Thyroid gland (tissue), 4 donors: ENCODE data around the gene CEACAM6.
A peak's percentile ranks its signal among the peaks of the same experiment; 100 is the strongest.

ENCODE experiments used
- CTCF ChIP-seq, 6 experiments: fragments of 200-600 bp in 3 of 6; fragments of 450-650 bp in 3 of 6; sonication (generic) in 3 of 6; IDR thresholded peaks; one replicate each; pipeline ENCODE4 v1.5.1; 2016 to 2019; ENCODE audit warnings: antibody characterized with exemption in 6 of 6, mild to moderate bottlenecking in 2 of 6, inconsistent platforms in 1 of 6, moderate library complexity in 1 of 6
- POLR2A ChIP-seq, 2 donors: fragments of 450-650 bp; IDR thresholded peaks; one replicate each; pipeline ENCODE4 v1.6.1; 2017; ENCODE audit warnings: antibody characterized with exemption in 2 of 2, mild to moderate bottlenecking in 2 of 2, moderate library complexity in 1 of 2

GRCh38 chr19:41753159-41753558 lies 2.2 kb upstream of the CEACAM6 start:
- peak; percentile 42 to 79 (median 63) for TF ChIP-seq CTCF (IDR thresholded peaks at IDR 0.05)
- no peak for TF ChIP-seq POLR2A (IDR thresholded peaks at IDR 0.05)
